ENCODE measurements around the gene CHST8. TPM values are rescaled to one million over a fixed set of nuclear protein-coding genes. Genes with fewer than 3 reads are reported as not detected.

The CHST8 gene
- total RNA-seq, 1 experiment from 2014 or later = 33.5 TPM

- no peak for TF ChIP-seq ATF2 (CRISPR knock-in tag; IDR thresholded peaks at IDR 0.05; ENCODE audit: borderline replicate concordance, low read depth)
- TF ChIP-seq IRF1 (CRISPR knock-in tag; IDR thresholded peaks at IDR 0.05) = no peak
- TF ChIP-seq ZNF425 (CRISPR knock-in tag; conservative IDR thresholded peaks at IDR 0.05) = no peak
- TF ChIP-seq ZBTB43 (CRISPR knock-in tag; IDR thresholded peaks at IDR 0.05) = no peak
- no peak for TF ChIP-seq E2F4 (CRISPR knock-in tag; IDR thresholded peaks at IDR 0.05; ENCODE audit: borderline replicate concordance, low read depth)
- TF ChIP-seq ETV6 (CRISPR knock-in tag; IDR thresholded peaks at IDR 0.05) = peak; percentile 41; the same call in 1 of the 2 replicates
- no peak for TF ChIP-seq ZNF532 (CRISPR knock-in tag; IDR thresholded peaks at IDR 0.05; ENCODE audit: borderline replicate concordance)
- peak; percentile 47; the same call in 1 of the 2 replicates for TF ChIP-seq ZBTB21 (CRISPR knock-in tag; IDR thresholded peaks at IDR 0.05; ENCODE audit: borderline replicate concordance)
- no peak for TF ChIP-seq E2F1 (CRISPR knock-in tag; IDR thresholded peaks at IDR 0.05)
- TF ChIP-seq MAX (CRISPR knock-in tag; IDR thresholded peaks at IDR 0.05) = no peak
- 0 out of 2 replicates have a peak, but pooled peaks have one; percentile 45 for TF ChIP-seq TP53 (CRISPR knock-in tag; IDR thresholded peaks at IDR 0.05)
- TF ChIP-seq JUN (CRISPR knock-in tag; IDR thresholded peaks at IDR 0.05) = no peak
- TF ChIP-seq AFF4 (CRISPR knock-in tag; IDR thresholded peaks at IDR 0.05; ENCODE audit: borderline replicate concordance) = 0 out of 2 replicates have a peak, but pooled peaks have one; percentile 25
- no peak for TF ChIP-seq FOXP1 (CRISPR knock-in tag; IDR thresholded peaks at IDR 0.05; ENCODE audit: borderline replicate concordance)
- TF ChIP-seq ATF1 (CRISPR knock-in tag; IDR thresholded peaks at IDR 0.05) = no peak
- no peak for TF ChIP-seq GRHL2 (CRISPR knock-in tag; IDR thresholded peaks at IDR 0.05; ENCODE audit: insufficient replicate concordance, severe bottlenecking)
- TF ChIP-seq ATF3 (CRISPR knock-in tag; conservative IDR thresholded peaks at IDR 0.05) = no peak
- TF ChIP-seq E2F5 (CRISPR knock-in tag; IDR thresholded peaks at IDR 0.05) = no peak
- no peak for TF ChIP-seq CREB1 (CRISPR knock-in tag; IDR thresholded peaks at IDR 0.05)
Measured at GRCh38 chr19:33740811-33741396, 119.2 kb downstream of the CHST8 start (continued).

Measured in WTC11 (cell line).